Myometrial cell (primary cell): Measurements from ENCODE around the gene ZNF439. TPM values are rescaled to one million over a fixed set of nuclear protein-coding genes. Genes with fewer than 3 reads are reported as not detected.

Experiments used
- total RNA-seq: library from RNA; depleted of rRNA; stranded (reverse); fragments of >200 nt; gene quantifications from 2 replicates; pipeline ENCODE4 v1.2.3, GENCODE V29; 2015

ZNF439 gene
- 0.58 and 1.4 TPM in 2 replicates for total RNA-seq

DNA sequence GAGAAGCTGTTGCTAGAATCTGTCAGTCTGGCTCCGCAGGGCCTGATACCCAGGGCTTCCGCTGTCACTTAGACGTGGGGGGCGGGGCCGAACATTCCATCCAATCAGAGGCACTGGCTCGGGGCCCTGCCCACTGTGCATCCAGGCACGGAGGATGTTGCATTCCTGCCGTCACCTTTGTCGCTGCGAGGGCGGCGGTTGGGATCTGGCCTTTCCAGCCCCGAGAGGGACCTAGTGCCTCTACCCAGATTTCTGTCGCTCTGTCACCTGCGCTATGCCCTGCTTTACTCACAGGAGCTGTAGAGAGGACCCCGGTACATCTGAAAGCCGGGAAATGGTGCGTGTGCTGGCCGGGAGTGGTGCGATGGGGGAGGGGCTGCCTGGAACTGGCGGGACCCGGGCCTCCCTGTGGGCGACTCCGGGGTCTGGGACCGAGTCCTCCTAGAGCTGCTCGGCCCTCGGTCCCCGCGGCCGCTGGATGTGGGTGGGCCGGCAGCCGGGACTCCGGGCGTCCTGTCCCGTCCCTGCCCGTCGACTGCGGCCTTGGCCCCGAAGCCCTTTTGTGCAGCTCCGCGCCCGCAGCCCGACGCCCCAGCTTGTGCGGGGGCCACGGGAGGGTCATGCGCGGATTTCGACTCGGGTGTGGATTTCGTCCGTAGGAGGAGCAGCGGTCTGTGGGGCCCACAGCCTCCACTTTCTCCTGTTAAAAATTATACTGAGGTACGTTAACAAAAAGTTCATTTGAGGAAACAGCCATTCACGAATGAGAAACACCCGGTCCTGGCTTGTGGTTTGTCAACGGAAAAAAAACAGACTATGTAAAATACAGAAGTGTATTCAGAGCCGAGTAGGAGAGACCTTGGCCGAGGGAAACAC lies at the start of gene ZNF439:
ZNF439 (plus strand) TSS at position 133 of the 876 bp plus-strand sequence; CDS start at position 275, 142 bp downstream.

DNA sequence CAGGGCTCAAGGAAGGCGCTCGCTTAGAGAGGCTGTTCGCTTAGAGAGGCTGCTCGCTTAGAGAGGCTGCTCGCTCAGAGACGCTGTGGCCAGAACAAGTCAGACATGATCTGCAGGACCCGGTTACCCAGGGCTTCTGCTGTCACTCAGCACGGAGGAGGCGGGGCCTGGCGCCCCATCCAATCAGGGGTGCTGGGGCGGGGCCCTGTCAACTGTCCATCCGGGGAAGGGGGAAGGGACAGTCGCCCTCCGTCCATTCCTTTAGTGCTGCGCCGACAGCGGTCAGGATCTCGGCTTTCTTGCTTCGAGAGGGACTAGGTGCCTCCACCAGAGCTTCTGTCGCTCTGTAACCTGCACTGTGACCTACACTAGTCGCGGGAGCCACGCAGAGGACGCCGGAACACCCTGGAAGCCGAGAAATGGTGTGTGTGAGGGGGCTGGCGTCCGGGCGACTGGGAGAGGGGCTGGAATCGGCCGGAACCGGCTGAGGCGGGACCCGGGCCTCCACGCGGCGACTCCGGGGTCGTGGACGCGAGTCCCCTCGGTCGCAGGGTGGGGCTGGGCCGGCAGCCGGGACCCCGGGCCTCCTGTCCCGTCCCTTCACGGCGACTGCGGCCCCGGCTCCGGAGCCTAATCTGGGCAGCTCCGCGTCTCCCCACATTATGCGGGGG lies 34.4 kb upstream of the ZNF439 start, which contains the start of gene ZNF440:
ZNF440 (plus strand) TSS at position 245 of the 671 bp plus-strand sequence; CDS start at position 420, 175 bp downstream.

GRCh38 chr19:11887611-11888531 lies 39.3 kb downstream of the ZNF439 start, which contains the start of gene ZNF69:
Gene ZNF69 (plus strand): TSS chr19:11887782. CDS start chr19:11887924, 142 bp downstream.

Other genes starting within 250 kb of the ZNF439 start
- 2.3 and 5.8 TPM in 2 replicates for gene ZNF823, start 109.8 kb upstream of the ZNF439 start, total RNA-seq
- gene ZNF441, start 81.7 kb upstream of the ZNF439 start, total RNA-seq = 2.3 and 4.3 TPM in 2 replicates
- gene ZNF491, start 50.2 kb upstream of the ZNF439 start, total RNA-seq = 0.71 TPM in 1 of 2 replicates, not detected in the other
- gene ZNF440, start 34.5 kb upstream of the ZNF439 start, total RNA-seq = 3.9 and 11.0 TPM in 2 replicates
- 0.86 and 3.5 TPM in 2 replicates for gene ZNF69, start 39.1 kb downstream of the ZNF439 start, total RNA-seq
- 1.4 and 4.6 TPM in 2 replicates for gene ZNF700, start 76.4 kb downstream of the ZNF439 start, total RNA-seq
- gene ZNF763, start 116.3 kb downstream of the ZNF439 start, total RNA-seq = 0.53 and 0.86 TPM in 2 replicates
- gene ZNF433, start 187.0 kb downstream of the ZNF439 start, total RNA-seq = 3.0 and 9.5 TPM in 2 replicates
- gene ZNF878, start 204.2 kb downstream of the ZNF439 start, total RNA-seq = 0.18 TPM in 1 of 2 replicates, not detected in the other
- 0.86 and 1.9 TPM in 2 replicates for gene ZNF844, start 216.0 kb downstream of the ZNF439 start, total RNA-seq